HEK293T (cell line): ENCODE measurements around the gene CKMT2.

ENCODE experiments used
- CTCF ChIA-PET: fragments of 350-600 bp; formaldehyde crosslinking; extraction: SDS; loops from one replicate; lab custom pipeline; 2021; ENCODE audit warnings: antibody characterized with exemption, inconsistent platforms; lab: Yijun Ruan, JAX
- POLR2A ChIA-PET: fragments of 350-600 bp; formaldehyde crosslinking; extraction: SDS; loops from one replicate; lab custom pipeline; 2020; ENCODE audit warnings: antibody characterized with exemption, inconsistent platforms; lab: Yijun Ruan, JAX
- DNase-seq: peaks from one replicate; pipeline ENCODE4 v3.0.0; 2012; ENCODE audit warnings: mixed read lengths; ENCODE audit errors: extremely low spot score
- ARNT ChIP-seq: fragments of 450-650 bp; IDR thresholded peaks from 2 replicates; pipeline ENCODE4 v1.6.1; 2017; ENCODE audit warnings: mild to moderate bottlenecking
- BHLHE40 ChIP-seq: fragments of 450-650 bp; IDR thresholded peaks from 2 replicates; pipeline ENCODE4 v1.6.1; 2016; ENCODE audit warnings: mild to moderate bottlenecking, moderate library complexity, borderline replicate concordance
- CTBP1 ChIP-seq: fragments of 450-650 bp; IDR thresholded peaks from 2 replicates; pipeline ENCODE4 v1.6.1; 2016; ENCODE audit warnings: borderline replicate concordance
- ELF4 ChIP-seq: fragments of 450-650 bp; IDR thresholded peaks from 2 replicates; pipeline ENCODE4 v1.6.1; 2017; ENCODE audit warnings: antibody characterized with exemption
- FOXA1 ChIP-seq: fragments of 450-650 bp; IDR thresholded peaks from 2 replicates; pipeline ENCODE4 v1.6.1; 2016; ENCODE audit warnings: mild to moderate bottlenecking
- FOXK2 ChIP-seq: fragments of 450-650 bp; IDR thresholded peaks from 2 replicates; pipeline ENCODE4 v1.6.1; 2016; ENCODE audit warnings: mild to moderate bottlenecking
- FOXM1 ChIP-seq: fragments of 450-650 bp; IDR thresholded peaks from 2 replicates; pipeline ENCODE4 v1.6.1; 2017; ENCODE audit warnings: mild to moderate bottlenecking, borderline replicate concordance
- HDGF ChIP-seq: fragments of 450-650 bp; IDR thresholded peaks from 2 replicates; pipeline ENCODE4 v1.6.1; 2017; ENCODE audit warnings: antibody characterized with exemption, borderline replicate concordance
- L3MBTL2 ChIP-seq: fragments of 450-650 bp; conservative IDR thresholded peaks from 2 replicates; pipeline ENCODE4 v1.6.1; 2016; ENCODE audit warnings: mild to moderate bottlenecking
- LEF1 ChIP-seq: fragments of 450-650 bp; IDR thresholded peaks from 2 replicates; pipeline ENCODE4 v1.6.1; 2017; ENCODE audit warnings: mild to moderate bottlenecking, borderline replicate concordance
- NFRKB ChIP-seq: fragments of 450-650 bp; IDR thresholded peaks from 2 replicates; pipeline ENCODE4 v1.6.1; 2016; ENCODE audit warnings: mild to moderate bottlenecking, moderate library complexity
- SP1 ChIP-seq: fragments of 450-650 bp; IDR thresholded peaks from 2 replicates; pipeline ENCODE4 v1.6.1; 2017
- SUZ12 ChIP-seq: fragments of 450-650 bp; IDR thresholded peaks from 2 replicates; pipeline ENCODE4 v1.6.1; 2016; ENCODE audit warnings: mild to moderate bottlenecking
- TARDBP ChIP-seq: fragments of 450-650 bp; IDR thresholded peaks from 2 replicates; pipeline ENCODE4 v1.6.1; 2016
- ZNF384 ChIP-seq: fragments of 450-650 bp; IDR thresholded peaks from 2 replicates; pipeline ENCODE4 v1.6.1; 2016
- TF ChIP-seq, protein P1 (sequence below): fragments of 450-650 bp; IDR thresholded peaks from 2 replicates; pipeline ENCODE4 v1.6.1; 2016

CKMT2 gene

DNA sequence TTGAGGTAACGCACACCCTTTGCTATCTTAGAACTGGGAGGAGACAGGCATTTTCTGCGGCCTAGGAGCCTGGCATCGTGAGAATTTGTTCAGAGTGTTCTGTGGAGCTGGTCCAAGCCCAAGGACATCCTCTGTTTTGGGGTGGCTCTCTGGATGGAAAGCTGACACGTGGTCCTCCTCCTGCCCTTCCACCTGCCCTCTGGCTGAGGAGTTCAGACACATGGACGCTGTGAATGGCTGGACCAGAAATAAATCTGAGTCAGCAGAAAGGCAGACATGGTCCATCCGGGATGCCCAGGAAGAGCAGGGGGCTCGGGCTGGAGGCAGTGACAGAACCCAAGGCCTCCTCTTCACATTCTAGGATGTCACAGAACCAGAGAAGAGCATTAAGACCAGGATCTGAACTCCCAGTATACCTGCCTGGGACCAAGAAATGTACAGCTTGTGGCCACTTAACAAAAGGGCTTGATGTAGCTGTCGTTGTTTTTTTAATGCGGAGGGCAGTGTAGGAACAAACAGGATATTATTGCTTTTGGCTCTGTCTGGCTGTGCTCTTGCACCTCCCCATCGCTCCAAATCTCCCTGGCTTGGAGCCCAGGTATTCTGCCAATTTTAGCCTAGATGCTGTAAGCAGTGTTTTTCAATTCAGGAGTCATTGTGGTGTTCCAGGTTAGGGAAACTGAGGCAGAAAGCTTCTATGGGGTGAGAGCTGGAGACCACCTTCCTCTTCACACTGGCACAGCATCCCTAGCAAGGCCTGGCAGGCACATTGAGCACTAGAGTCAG lies 2.4 kb downstream of the CKMT2 start:
- no peak for TF ChIP-seq ARNT
- TF ChIP-seq TARDBP: no peak
- TF ChIP-seq FOXK2: no peak
- TF ChIP-seq FOXM1: no peak
- no peak for TF ChIP-seq ZNF384
- TF ChIP-seq L3MBTL2: no peak
- no peak for TF ChIP-seq FOXA1
- TF ChIP-seq SP1: no peak
- TF ChIP-seq SUZ12: no peak
- TF ChIP-seq NFRKB: no peak
- no peak for DNase-seq
- POLR2A ChIA-PET: interaction anchor here (3.0 kb wide), 1 partner anchor 66 kb away, joined by 8 read pairs; the partner anchor contains the start of gene ZCCHC9
- CTCF ChIA-PET: no interaction called here

DNA sequence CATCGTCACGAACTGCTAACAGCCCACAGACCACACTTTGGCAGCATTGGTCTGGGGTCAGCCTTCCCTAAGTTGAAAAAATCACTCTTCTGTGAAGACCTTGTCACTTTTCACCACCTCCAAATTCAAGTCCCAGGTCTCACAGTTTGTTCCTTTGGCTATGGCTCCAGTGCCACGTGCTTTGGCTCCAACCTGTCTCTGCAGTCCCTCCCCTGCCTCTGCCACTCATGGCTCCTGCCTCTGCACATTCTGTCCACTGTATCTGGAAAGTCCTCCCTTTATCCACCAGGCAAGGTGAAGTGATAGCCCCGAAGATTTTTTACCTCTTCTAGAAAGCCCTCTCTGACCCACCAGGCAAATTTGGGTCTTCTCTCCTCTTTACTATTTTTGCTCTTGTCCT lies 5.3 kb downstream of the CKMT2 start:
- DNase-seq: no peak
- TF ChIP-seq CTBP1 (no peak), SP1 (no peak), ZNF384 (no peak), BHLHE40 (no peak), L3MBTL2 (no peak), ELF4 (no peak), FOXA1 (no peak), FOXM1 (no peak), HDGF (no peak), SUZ12 (no peak), ARNT (no peak), FOXK2 (no peak), LEF1 (no peak), TARDBP (no peak)
- CTCF ChIA-PET: no interaction called here
- POLR2A ChIA-PET: no interaction called here

DNA sequence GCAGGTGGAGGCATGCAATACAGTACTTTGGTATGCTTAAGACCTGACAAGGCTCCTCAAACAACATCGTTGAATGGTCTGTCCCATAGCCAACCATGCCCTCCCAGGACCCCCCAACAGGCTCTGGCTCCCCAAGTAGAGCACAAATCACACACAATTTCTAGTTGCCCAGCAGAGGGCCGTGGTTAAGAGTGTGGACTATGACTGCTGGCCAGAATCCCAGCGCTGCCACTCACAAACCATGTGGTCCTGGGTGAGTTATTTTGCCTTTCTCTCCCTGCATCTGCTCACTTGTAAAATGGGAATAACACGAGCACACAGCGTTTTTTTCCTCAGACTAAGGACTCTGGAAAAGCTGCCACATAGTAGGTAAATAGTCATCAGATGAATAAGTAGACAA lies 6.5 kb downstream of the CKMT2 start:
- TF ChIP-seq, protein P1, sequence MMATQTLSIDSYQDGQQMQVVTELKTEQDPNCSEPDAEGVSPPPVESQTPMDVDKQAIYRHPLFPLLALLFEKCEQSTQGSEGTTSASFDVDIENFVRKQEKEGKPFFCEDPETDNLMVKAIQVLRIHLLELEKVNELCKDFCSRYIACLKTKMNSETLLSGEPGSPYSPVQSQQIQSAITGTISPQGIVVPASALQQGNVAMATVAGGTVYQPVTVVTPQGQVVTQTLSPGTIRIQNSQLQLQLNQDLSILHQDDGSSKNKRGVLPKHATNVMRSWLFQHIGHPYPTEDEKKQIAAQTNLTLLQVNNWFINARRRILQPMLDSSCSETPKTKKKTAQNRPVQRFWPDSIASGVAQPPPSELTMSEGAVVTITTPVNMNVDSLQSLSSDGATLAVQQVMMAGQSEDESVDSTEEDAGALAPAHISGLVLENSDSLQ: no peak
- TF ChIP-seq FOXK2 (no peak), HDGF (no peak), FOXM1 (no peak), SUZ12 (no peak), ELF4 (no peak), FOXA1 (no peak), BHLHE40 (no peak), CTBP1 (no peak), ARNT (no peak), TARDBP (no peak), SP1 (no peak), LEF1 (no peak), ZNF384 (no peak), L3MBTL2 (no peak)
- no peak for DNase-seq
- ChIA-PET POLR2A (no interaction called here), CTCF (no interaction called here)

DNA sequence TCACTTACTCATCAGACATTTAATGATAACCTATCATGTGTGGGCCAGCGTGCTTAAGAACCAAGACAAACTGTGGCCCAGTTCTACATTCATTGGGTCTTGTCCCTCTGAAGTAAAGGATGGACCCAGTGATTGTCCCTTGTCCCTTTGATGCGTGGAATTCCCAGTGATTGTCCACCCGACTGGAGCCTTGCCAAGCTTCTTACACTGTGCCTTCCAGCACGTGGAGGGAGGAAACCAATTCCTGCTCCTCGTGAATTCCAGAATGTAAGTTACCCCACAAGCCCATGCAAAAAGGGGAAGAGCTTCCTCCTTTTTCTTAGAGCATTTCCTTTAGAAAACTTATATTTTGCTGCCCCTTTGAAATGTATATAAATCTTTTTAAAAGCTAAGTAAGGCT lies 7.9 kb downstream of the CKMT2 start:
- POLR2A ChIA-PET: no interaction called here
- CTCF ChIA-PET: no interaction called here
- no peak for TF ChIP-seq ELF4
- TF ChIP-seq FOXK2: no peak
- TF ChIP-seq TARDBP: no peak
- no peak for TF ChIP-seq NFRKB
- no peak for TF ChIP-seq BHLHE40
- no peak for TF ChIP-seq LEF1
- TF ChIP-seq L3MBTL2: no peak
- TF ChIP-seq SP1: no peak
- no peak for TF ChIP-seq HDGF
- TF ChIP-seq, protein P1: no peak
- no peak for TF ChIP-seq ARNT
- TF ChIP-seq ZNF384: no peak
- no peak for DNase-seq

DNA sequence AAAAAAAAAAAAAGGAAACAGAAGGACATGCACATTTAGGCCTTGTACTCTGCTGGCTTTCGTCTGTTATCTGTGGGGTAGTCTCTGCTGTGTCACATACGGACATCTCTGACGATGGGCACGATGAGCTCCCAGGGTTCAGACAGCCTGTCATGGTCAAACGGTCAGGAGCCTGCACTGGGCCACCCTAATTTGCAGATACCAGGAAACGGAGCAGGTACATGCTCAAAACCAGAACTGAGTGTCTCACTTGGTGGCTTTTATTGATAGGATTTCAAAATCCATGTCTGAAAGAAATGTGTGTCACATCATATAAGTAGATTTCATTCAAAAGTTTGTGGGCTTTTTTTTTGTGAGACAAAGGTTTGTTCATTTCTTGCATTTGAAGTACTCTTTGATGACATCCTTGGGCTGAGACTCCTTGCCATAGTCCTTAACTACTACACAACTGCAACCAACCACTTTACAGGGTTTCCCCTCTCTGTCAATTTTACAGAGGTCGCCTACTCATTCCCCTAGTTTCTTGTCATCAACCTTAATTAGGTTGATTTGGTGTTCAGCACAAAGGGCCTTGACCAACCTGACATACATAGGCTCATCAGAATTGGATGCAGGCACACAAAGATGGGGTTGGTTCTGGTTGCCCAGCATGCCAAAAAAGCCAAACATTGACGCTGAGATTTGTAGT lies 9.0 kb downstream of the CKMT2 start:
- POLR2A ChIA-PET: interaction anchor here (1.0 kb wide), 1 partner anchor 57 kb away, joined by 3 read pairs; no protein-coding TSS in a partner anchor

More for the DNA sequence above, 9.0 kb downstream of the CKMT2 start:
- no peak for DNase-seq
- no peak for TF ChIP-seq L3MBTL2
- no peak for TF ChIP-seq NFRKB
- TF ChIP-seq TARDBP: no peak
- TF ChIP-seq ARNT: no peak
- TF ChIP-seq, protein P1: no peak
- TF ChIP-seq ELF4: no peak
- no peak for TF ChIP-seq CTBP1
- TF ChIP-seq SP1: no peak
- no peak for TF ChIP-seq BHLHE40
- TF ChIP-seq LEF1: no peak
- no peak for TF ChIP-seq FOXK2
- no peak for TF ChIP-seq HDGF
- no peak for TF ChIP-seq FOXM1
- no peak for TF ChIP-seq ZNF384
- TF ChIP-seq SUZ12: no peak
- no peak for TF ChIP-seq FOXA1
- CTCF ChIA-PET: no interaction called here
